GM21825 (cell line): ENCODE results near the gene CUL3.

Source experiments
- ATAC-seq: cut with Tn5 transposase; IDR thresholded peaks from one replicate; pipeline ENCODE4 v1.9.1; 2021; ENCODE audit warnings: mild to moderate bottlenecking, moderate library complexity; ENCODE audit not compliant: unreplicated experiment

Gene CUL3

GRCh38 chr2:224432003-224432579 is 153.1 kb downstream of the CUL3 start:
- no peak for ATAC-seq

GRCh38 chr2:224429441-224429810 is 155.7 kb downstream of the CUL3 start:
- no peak for ATAC-seq

GRCh38 chr2:224428787-224429440 is 156.2 kb downstream of the CUL3 start:
- ATAC-seq: no peak

GRCh38 chr2:224427471-224427870 is 157.7 kb downstream of the CUL3 start:
- no peak for ATAC-seq

GRCh38 chr2:224426656-224427055 is 158.5 kb downstream of the CUL3 start:
- ATAC-seq: no peak

- no peak for ATAC-seq
Measured at GRCh38 chr2:224421065-224421464, 164.1 kb downstream of the CUL3 start.
